A673 (cell line): ENCODE results near the gene PTBP1. TPM values are rescaled to one million over a fixed set of nuclear protein-coding genes. Genes with fewer than 3 reads are reported as not detected.

ENCODE experiments used
- BruUV-seq: library from RNA; stranded (reverse); fragments of 400-500 nt; replicated peaks from 2 replicates; lab custom pipeline; 2021; lab: Mats Ljungman, UMichigan
- CTCF ChIA-PET: fragments of 300-600 bp; sonication (Branson Sonifier 250); formaldehyde crosslinking; loops from one replicate; lab custom pipeline; 2022; ENCODE audit warnings: antibody characterized with exemption; lab: Charles Lee
- POLR2A ChIA-PET: fragments of 300-600 bp; sonication (Branson Sonifier 250); formaldehyde crosslinking; loops from one replicate; lab custom pipeline; 2022; ENCODE audit warnings: antibody characterized with exemption; ENCODE audit not compliant: low non-redundant PET; lab: Charles Lee
- DNase-seq: peaks from one replicate; pipeline ENCODE4 v3.0.0-alpha.2; 2015; ENCODE audit warnings: low spot score
- H3K27ac ChIP-seq: fragments of 200-600 bp; sonication (generic); 2 replicates; pipeline ENCODE4 v1.5.1; 2016; ENCODE audit warnings: mixed run types, low read depth, mild to moderate bottlenecking, mixed read lengths, antibody characterized with exemption, low read length; ENCODE audit not compliant: poor library complexity, severe bottlenecking
- H3K27me3 ChIP-seq: fragments of 200-600 bp; sonication (generic); replicated peaks from 2 replicates; pipeline ENCODE4 v1.6.1; 2017; ENCODE audit warnings: mixed run types, low read depth, mild to moderate bottlenecking, mixed read lengths, antibody characterized with exemption, low read length; ENCODE audit not compliant: insufficient read depth, poor library complexity
- H3K36me3 ChIP-seq: fragments of 200-600 bp; sonication (generic); 2 replicates; pipeline ENCODE4 v1.6.1; 2016; ENCODE audit warnings: mixed run types, mild to moderate bottlenecking, mixed read lengths, antibody characterized with exemption, low read length; ENCODE audit not compliant: insufficient read depth, poor library complexity, severe bottlenecking
- H3K4me1 ChIP-seq: fragments of 200-600 bp; sonication (generic); 2 replicates; pipeline ENCODE4 v1.6.1; 2017; ENCODE audit warnings: mixed run types, mild to moderate bottlenecking, mixed read lengths, antibody characterized with exemption, low read length; ENCODE audit not compliant: insufficient read depth, poor library complexity, severe bottlenecking
- H3K4me3 ChIP-seq: fragments of 200-600 bp; sonication (generic); 2 replicates; pipeline ENCODE4 v1.5.1; 2016; ENCODE audit warnings: low read depth, mixed run types, mild to moderate bottlenecking, mixed read lengths, low read length; ENCODE audit not compliant: poor library complexity, severe bottlenecking
- H3K9me3 ChIP-seq: fragments of 200-600 bp; sonication (generic); 2 replicates; pipeline ENCODE4 v1.6.1; 2016; ENCODE audit warnings: mixed run types, low read depth, mild to moderate bottlenecking, mixed read lengths, antibody characterized with exemption, low read length; ENCODE audit not compliant: poor library complexity, severe bottlenecking
- EZH2 ChIP-seq: fragments of 200-600 bp; sonication (generic); IDR thresholded peaks from 2 replicates; pipeline ENCODE4 v1.6.1; 2017; ENCODE audit warnings: borderline replicate concordance, low read depth, mild to moderate bottlenecking, mixed read lengths, antibody characterized with exemption, low read length; ENCODE audit not compliant: poor library complexity, severe bottlenecking
- intact Hi-C: fragments of 100-400 bp; cut with micrococcal nuclease; formaldehyde crosslinking; loops from one replicate; pipeline ENCODE4 v1.10.0; 2022; ENCODE audit not compliant: unreplicated experiment
- total RNA-seq: library from RNA; stranded (reverse); gene quantifications from 2 replicates; pipeline ENCODE4 v1.2.3, GENCODE V29; 2021
- TF ChIP-seq, protein P1 (sequence below): fragments of 300-800, 200-600 bp; sonication (generic); conservative IDR thresholded peaks from 2 replicates; pipeline ENCODE4 v1.5.1; 2017; ENCODE audit warnings: low read depth, mild to moderate bottlenecking, antibody characterized with exemption, low read length, moderate library complexity, mixed read lengths

Gene PTBP1
- total RNA-seq, 1 experiment from 2014 or later: 800 TPM

DNA sequence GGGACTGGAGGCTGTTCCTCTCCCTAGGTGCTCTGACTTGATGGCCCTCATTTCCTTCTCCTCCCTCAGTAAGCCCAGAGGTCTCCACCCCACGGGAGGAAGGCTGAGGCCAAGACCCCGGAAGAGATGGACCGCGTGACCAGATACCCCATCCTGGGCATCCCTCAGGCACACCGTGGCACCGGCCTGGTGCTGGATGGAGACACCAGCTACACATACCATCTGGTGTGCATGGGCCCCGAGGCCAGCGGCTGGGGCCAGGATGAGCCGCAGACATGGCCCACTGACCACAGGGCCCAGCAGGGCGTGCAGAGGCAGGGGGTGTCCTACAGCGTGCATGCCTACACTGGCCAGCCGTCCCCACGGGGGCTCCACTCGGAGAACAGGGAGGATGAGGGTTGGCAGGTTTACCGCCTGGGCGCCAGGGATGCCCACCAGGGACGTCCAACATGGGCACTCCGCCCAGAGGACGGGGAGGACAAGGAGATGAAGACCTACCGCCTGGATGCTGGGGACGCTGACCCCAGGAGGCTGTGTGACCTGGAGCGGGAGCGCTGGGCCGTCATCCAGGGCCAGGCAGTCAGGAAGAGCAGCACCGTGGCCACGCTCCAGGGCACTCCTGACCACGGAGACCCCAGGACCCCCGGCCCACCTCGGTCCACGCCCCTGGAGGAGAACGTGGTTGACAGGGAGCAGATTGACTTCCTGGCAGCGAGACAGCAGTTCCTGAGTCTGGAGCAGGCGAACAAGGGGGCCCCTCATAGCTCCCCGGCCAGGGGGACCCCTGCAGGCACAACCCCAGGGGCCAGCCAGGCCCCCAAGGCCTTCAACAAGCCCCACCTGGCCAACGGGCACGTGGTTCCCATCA lies 40.2 kb upstream of the PTBP1 start:
- ChIA-PET CTCF (no interaction called here), POLR2A (no interaction called here)
- peaks cover 6% of the 10 kb centered on the region for H3K9me3 ChIP-seq
- no peak overlapping the region for H3K4me3 ChIP-seq
- no peaks in the 10 kb centered on the region for H3K36me3 ChIP-seq
- no peak for TF ChIP-seq EZH2
- TF ChIP-seq, protein P1, sequence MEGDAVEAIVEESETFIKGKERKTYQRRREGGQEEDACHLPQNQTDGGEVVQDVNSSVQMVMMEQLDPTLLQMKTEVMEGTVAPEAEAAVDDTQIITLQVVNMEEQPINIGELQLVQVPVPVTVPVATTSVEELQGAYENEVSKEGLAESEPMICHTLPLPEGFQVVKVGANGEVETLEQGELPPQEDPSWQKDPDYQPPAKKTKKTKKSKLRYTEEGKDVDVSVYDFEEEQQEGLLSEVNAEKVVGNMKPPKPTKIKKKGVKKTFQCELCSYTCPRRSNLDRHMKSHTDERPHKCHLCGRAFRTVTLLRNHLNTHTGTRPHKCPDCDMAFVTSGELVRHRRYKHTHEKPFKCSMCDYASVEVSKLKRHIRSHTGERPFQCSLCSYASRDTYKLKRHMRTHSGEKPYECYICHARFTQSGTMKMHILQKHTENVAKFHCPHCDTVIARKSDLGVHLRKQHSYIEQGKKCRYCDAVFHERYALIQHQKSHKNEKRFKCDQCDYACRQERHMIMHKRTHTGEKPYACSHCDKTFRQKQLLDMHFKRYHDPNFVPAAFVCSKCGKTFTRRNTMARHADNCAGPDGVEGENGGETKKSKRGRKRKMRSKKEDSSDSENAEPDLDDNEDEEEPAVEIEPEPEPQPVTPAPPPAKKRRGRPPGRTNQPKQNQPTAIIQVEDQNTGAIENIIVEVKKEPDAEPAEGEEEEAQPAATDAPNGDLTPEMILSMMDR: no peak
- no peak overlapping the region for H3K27ac ChIP-seq
- intact Hi-C loops: no loop called here
- no peak for DNase-seq
- no peaks in the 10 kb centered on the region for H3K27me3 ChIP-seq
- no peaks in the 10 kb centered on the region for H3K4me1 ChIP-seq
- BruUV-seq: no TSS peak

DNA sequence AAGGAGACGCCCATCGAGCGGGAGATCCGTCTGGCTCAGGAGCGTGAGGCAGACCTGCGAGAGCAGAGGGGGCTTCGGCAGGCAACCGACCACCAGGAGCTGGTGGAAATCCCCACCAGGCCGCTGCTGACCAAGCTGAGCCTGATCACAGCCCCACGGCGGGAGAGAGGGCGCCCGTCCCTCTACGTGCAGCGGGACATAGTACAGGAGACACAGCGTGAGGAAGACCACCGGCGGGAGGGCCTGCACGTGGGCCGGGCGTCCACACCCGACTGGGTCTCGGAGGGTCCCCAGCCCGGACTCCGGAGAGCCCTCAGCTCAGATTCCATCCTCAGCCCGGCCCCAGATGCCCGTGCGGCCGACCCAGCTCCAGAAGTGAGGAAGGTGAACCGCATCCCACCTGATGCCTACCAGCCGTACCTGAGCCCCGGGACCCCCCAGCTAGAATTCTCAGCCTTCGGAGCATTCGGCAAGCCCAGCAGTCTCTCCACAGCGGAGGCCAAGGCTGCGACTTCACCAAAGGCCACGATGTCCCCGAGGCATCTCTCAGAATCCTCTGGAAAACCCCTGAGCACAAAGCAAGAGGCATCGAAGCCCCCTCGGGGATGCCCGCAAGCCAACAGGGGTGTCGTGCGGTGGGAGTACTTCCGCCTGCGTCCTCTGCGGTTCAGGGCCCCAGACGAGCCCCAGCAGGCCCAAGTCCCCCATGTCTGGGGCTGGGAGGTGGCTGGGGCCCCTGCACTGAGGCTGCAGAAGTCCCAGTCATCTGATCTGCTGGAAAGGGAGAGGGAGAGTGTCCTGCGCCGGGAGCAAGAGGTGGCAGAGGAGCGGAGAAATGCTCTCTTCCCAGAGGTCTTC lies 39.2 kb upstream of the PTBP1 start:
- peaks cover 6% of the 10 kb centered on the region for H3K9me3 ChIP-seq
- ChIA-PET POLR2A (no interaction called here), CTCF (no interaction called here)
- intact Hi-C loops: no loop called here
- no peaks in the 10 kb centered on the region for H3K4me1 ChIP-seq
- DNase-seq: no peak
- H3K27me3 ChIP-seq: no peaks in the 10 kb centered on the region
- no peaks in the 10 kb centered on the region for H3K36me3 ChIP-seq
- no peak overlapping the region for H3K27ac ChIP-seq
- no TSS peak for BruUV-seq
- no peak for TF ChIP-seq EZH2
- TF ChIP-seq, protein P1: no peak
- H3K4me3 ChIP-seq: no peak overlapping the region

DNA sequence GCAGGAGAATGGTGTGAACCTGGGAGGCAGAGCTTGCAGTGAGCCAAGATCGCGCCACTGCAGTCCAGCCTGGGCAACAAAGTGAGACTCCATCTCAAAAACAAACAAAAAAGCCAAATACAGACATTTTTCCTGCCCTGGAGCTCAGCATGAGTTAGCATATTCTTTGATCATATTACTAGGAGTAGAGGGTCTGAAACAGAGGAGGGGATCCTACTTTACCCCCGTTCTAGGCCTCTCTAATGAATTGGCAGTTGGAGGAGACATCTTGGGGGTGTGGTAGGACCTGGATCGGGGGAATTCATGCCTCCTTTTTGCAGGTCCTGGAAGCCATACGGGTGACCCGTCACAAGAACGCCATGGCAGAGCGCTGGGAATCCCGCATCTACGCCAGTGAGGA lies 34.1 kb upstream of the PTBP1 start:
- peaks cover 6% of the 10 kb centered on the region for H3K9me3 ChIP-seq
- CTCF ChIA-PET: no interaction called here
- no peak for TF ChIP-seq EZH2
- TF ChIP-seq, protein P1: no peak
- DNase-seq: no peak
- intact Hi-C loops: no loop called here
- BruUV-seq: no TSS peak
- H3K4me3 ChIP-seq: no peak overlapping the region
- H3K4me1 ChIP-seq: no peaks in the 10 kb centered on the region
- H3K27me3 ChIP-seq: no peaks in the 10 kb centered on the region
- no peak overlapping the region for H3K27ac ChIP-seq
- no peaks in the 10 kb centered on the region for H3K36me3 ChIP-seq
- POLR2A ChIA-PET: no interaction called here
